Subcutaneous adipose tissue (tissue), 4 donors: ENCODE measurements around the gene RGR. TPM values are rescaled to one million over a fixed set of nuclear protein-coding genes. Genes with fewer than 3 reads are reported as not detected.

ENCODE experiments used
- CTCF ChIP-seq: fragments of 450-650 bp; IDR thresholded peaks from one replicate; pipeline ENCODE4 v1.5.1; 2016; ENCODE audit warnings: low read depth, mild to moderate bottlenecking, control low read depth, antibody characterized with exemption, moderate library complexity
- total RNA-seq, 4 donors: library from RNA; depleted of rRNA; stranded (reverse); fragments of >200 nt; gene quantifications; one replicate each; pipeline ENCODE4 v1.1.0, GENCODE V29; 2016

Gene RGR
- under 1 TPM in 1 of 4 donors, not detected in 3; 0.44 TPM for total RNA-seq

- TF ChIP-seq CTCF: no peak
Measured at GRCh38 chr10:84244651-84245270, at the start of gene RGR. Gene RGR, plus strand, starts transcription at chr10:84245053. Its CDS starts 38 bp downstream, at chr10:84245091.

DNA sequence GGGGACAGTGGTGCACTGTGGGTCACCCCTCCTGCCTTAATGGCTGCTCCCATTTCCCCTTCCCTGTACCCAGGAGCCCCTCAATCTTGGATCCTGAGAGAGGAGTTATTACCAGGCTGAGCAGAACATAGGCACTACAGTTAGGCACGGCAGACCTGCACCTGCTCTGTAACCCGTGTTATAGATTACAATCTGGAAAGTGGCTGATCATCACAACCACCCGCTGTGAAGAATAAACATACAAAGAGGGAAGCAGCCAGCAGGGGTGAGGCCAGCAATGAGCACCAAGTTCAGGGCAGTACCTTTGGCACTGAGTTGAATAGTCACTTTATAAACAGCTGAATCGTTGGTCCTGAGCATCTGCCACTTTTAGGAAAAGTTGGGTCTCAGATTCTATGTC lies 48.8 kb upstream of the RGR start:
- no peak for TF ChIP-seq CTCF

DNA sequence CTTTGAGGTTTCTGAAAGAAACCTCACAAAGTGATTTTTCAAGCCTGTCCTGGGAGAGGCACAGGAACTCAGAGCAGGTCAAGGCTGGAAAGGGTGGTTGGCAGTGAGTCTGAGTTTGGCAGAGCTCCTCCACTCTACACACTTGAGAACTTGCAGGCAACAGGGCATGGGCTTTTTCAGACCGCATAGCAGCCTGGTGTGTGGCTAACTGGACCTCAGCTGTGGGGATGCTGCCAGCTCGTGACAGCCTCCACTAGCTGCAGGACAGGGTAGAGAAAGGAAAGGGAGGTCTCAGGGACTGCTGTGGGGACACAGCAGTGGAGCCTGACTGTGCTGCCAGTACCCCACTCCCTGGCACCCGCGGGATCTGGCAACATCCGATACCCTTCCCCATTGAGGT lies 47.9 kb upstream of the RGR start:
- no peak for TF ChIP-seq CTCF

- no peak for TF ChIP-seq CTCF
Measured at GRCh38 chr10:84197643-84198042, 47.2 kb upstream of the RGR start.

DNA sequence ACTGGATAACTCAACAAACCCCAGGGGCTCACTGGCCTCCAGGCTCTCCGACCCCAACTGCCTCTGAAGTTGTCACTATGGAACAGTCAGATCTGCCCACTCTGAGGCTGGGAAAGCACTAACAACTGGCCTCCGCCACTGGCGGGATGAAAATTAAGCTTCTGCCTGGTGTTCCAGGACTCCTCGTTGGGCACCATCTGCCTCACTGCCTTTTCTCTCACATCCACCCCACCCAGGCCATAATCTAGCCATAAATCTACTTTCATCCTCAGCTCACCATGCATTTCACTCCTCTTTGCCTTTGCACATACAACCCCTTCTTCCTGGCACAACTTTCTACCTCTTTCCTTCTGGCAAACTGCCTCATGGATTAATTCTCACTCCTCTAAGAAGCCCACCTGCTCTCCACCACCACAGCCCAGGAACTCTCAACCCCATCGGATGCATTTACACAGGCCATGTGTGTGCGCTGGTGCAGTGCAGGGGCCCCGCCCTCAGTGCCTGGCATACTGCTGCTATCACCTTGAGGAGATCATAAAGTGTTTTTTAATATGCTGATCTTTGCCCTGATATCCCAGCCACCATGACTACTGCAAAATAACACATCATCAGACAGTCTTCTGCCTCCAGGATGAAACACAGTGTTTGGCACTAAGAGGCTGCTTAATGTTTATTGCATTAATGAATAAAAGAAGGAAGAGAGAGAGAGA lies 46.5 kb upstream of the RGR start:
- TF ChIP-seq CTCF: no peak

DNA sequence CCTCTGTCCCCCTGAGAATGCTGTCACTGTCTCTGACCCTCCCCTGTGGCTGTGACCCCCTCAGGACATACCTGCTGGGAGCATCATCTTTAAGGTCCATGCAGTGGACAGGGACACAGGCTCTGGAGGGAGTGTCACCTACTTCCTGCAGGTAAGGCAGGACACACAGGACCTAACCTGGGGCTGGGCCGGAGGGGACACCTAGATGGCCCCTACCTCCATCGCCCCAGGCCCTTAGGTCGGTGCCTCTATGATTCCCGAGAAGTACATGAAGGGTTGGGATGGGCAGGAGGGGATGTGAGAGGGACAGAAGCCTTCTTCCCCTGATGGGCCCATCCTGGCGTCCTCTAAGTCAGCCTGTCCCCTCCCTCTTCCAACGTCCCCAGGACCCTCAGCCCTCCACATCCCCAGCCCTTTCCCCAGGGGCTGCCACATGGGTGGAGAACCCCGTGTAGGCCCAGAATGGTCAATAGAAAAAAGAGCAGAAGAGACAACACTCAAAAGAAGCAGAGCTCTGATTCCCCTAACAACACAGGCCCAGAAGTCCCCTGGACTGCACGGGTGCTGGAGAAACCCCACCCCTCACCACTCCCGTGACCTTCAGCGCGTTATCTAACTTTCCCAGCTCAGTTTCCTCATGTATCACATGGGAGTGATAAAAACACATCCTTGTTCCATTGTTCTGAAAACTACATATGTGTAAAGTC lies 44.2 kb upstream of the RGR start:
- no peak for TF ChIP-seq CTCF

GRCh38 chr10:84201244-84201606 lies 43.6 kb upstream of the RGR start:
- TF ChIP-seq CTCF: no peak
